ENCODE data around the gene OPCML. TPM values are rescaled to one million over a fixed set of nuclear protein-coding genes. Genes with fewer than 3 reads are reported as not detected.

Gene OPCML
- total and polyA plus RNA-seq, 12 donors, result under 0.01 to 1.2 (median 0.39) TPM

- TF ChIP-seq CTCF (IDR thresholded peaks at IDR 0.05), result no peak
- H3K27me3 ChIP-seq, result peaks cover 0 to 4% (median 0%) of the 10 kb centered on the region in 7 donors
- H3K36me3 ChIP-seq, result no peaks in the 10 kb centered on the region
- no peak for DNase-seq
- ATAC-seq, result no peak
- 59 to 75% methylated on average over 2 of the region's 2 CpGs for WGBS, 2 donors
- intact Hi-C loops (cut with DNase I), result no loop called here
- no peak overlapping the region for H3K27ac ChIP-seq
- no peaks in the 10 kb centered on the region for H3K9me3 ChIP-seq
- no peak overlapping the region for H3K4me3 ChIP-seq
- H3K4me1 ChIP-seq, result no peaks in the 10 kb centered on the region
Measured at GRCh38 chr11:132620423-132620822, 911.9 kb downstream of the OPCML start.

GRCh38 chr11:132610791-132611190, 921.5 kb downstream of the OPCML start:
- H3K27ac ChIP-seq, result no peak overlapping the region
- no peak for TF ChIP-seq CTCF (IDR thresholded peaks at IDR 0.05)

GRCh38 chr11:132610216-132610615, 922.1 kb downstream of the OPCML start:
- DNase-seq (no peak), ATAC-seq (no peak)
- Histone ChIP-seq H3K27me3 (peaks cover 0 to 3% (median 0%) of the 10 kb centered on the region in 7 donors), H3K27ac (no peak overlapping the region), H3K36me3 (no peaks in the 10 kb centered on the region), H3K4me1 (no peaks in the 10 kb centered on the region), H3K9me3 (peaks cover 0 to 6% (median 0%) of the 10 kb centered on the region in 11 donors), H3K4me3 (no peak overlapping the region)
- intact Hi-C loops (cut with DNase I), result no loop called here
- no peak for TF ChIP-seq CTCF (IDR thresholded peaks at IDR 0.05)
- WGBS, 2 donors, result 67 to 69% methylated on average over 8 of the region's 8 CpGs

More at GRCh38 chr11:132610791-132611190, 921.5 kb downstream of the OPCML start:
- Histone ChIP-seq H3K36me3 (no peaks in the 10 kb centered on the region), H3K27me3 (peaks cover 0 to 3% (median 0%) of the 10 kb centered on the region in 7 donors), H3K4me3 (no peak overlapping the region), H3K9me3 (peaks cover 0 to 6% (median 0%) of the 10 kb centered on the region in 11 donors), H3K4me1 (no peaks in the 10 kb centered on the region)
- no peak for ATAC-seq
- intact Hi-C loops (cut with DNase I), result no loop called here
- no peak for DNase-seq
- 87 to 90% methylated on average over 4 of the region's 4 CpGs for WGBS, 2 donors

- WGBS, 2 donors, result 79 to 86% methylated on average over 2 of the region's 2 CpGs
- Histone ChIP-seq H3K9me3 (peaks cover 0 to under 1% (median 0%) of the 10 kb centered on the region in 11 donors), H3K27me3 (peaks cover 0 to 3% (median 0%) of the 10 kb centered on the region in 7 donors), H3K4me1 (no peaks in the 10 kb centered on the region), H3K27ac (no peak overlapping the region), H3K4me3 (no peak overlapping the region), H3K36me3 (no peaks in the 10 kb centered on the region)
- intact Hi-C loops (cut with DNase I), result no loop called here
- no peak for TF ChIP-seq CTCF (IDR thresholded peaks at IDR 0.05)
- ATAC-seq (no peak), DNase-seq (no peak)
Measured at GRCh38 chr11:132607575-132607974, 924.7 kb downstream of the OPCML start.
